Coronary artery (tissue), 2 donors: ENCODE measurements around the gene ATXN1.
A peak's percentile ranks its signal among the peaks of the same experiment; 100 is the strongest.

Source experiments
- DNase-seq: peaks from one replicate; pipeline ENCODE4 v3.0.0-alpha.2; 2017; ENCODE audit warnings: low spot score
- H3K27ac ChIP-seq, 2 donors: fragments of 200-600 bp; sonication (generic); one replicate each; pipeline ENCODE4 v1.5.1; 2016 to 2019
- H3K4me3 ChIP-seq: fragments of 200-600 bp; sonication (generic); 2 replicates; pipeline ENCODE4 v1.5.1; 2016; ENCODE audit warnings: mild to moderate bottlenecking, moderate library complexity
- CTCF ChIP-seq: fragments of 200-600 bp; sonication (generic); IDR thresholded peaks from one replicate; pipeline ENCODE4 v1.5.1; 2019; ENCODE audit warnings: antibody characterized with exemption

ATXN1 gene

DNA sequence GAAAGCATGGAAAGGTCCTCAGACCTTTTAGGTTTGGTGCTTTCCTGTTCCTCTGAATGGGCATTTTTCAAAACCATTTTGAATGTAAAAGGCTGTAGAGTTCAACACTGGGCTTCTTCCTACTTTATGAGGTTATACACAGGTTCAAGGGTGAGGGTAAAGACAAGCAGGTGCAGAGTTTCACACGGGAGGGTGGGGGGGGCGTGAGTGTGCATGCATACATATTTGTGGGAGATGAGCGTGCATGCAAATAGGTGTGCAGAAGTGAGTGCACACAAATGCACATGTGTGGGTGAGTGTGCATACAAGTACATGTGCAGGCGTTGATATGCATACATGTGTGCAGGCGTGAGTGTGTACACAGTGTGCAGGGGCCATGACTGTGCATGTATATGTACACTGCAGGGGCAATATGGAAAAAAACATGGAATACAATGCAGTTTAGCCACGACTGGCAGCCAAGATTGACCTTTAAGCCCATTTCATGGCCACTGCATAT, 339.7 kb downstream of the ATXN1 start:
- Histone ChIP-seq H3K4me3 (peak overlapping the region; percentile 54), H3K27ac (peak overlapping the region in 1 of 2 donors; percentile 68)
- no peak for DNase-seq
- no peak for TF ChIP-seq CTCF

GRCh38 chr6:16420715-16421461, 340.4 kb downstream of the ATXN1 start:
- no peak for DNase-seq
- no peak for TF ChIP-seq CTCF
- Histone ChIP-seq H3K4me3 (peak overlapping the region; percentile 54), H3K27ac (peak overlapping the region; percentile 33 to 68)

GRCh38 chr6:16420337-16420714, 340.9 kb downstream of the ATXN1 start:
- Histone ChIP-seq H3K4me3 (peak overlapping the region; percentile 54), H3K27ac (peak overlapping the region in 1 of 2 donors; percentile 68)
- TF ChIP-seq CTCF, result no peak
- no peak for DNase-seq

DNA sequence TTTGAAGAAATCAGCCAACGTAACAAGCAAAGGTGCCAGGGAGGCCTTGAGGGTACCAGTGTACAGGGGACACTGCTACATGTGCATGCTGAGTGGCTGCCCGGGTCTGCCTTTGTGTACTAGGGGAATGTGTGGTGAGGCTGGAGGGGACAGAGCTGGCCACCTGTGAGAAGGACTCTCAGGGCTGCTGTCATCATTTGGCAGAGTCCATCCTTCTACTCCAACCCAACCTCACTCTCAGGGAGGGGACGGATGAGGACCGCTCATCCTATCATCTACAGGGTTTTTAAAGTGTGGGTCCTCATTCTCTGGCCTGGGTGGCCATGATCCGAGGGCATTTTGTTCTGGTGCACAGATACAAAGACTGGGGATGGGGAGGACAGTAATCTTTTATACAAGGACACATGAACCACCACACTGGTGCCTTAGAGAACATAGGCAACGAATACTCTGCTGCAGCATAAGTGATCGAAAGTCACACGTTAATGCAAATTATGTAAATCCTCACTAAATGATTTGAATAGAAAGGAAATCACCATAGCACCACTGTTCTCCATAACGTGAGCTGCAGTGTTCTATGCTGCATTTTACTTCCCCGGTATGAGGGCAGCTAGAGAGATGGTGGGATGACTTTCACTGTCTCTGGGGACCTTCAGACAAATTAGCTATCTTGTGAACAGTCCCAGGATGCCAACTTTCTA, 341.5 kb downstream of the ATXN1 start:
- DNase-seq, result no peak
- Histone ChIP-seq H3K27ac (peak overlapping the region in 1 of 2 donors; percentile 68), H3K4me3 (no peak overlapping the region)
- no peak for TF ChIP-seq CTCF

GRCh38 chr6:16418151-16418550, 343.1 kb downstream of the ATXN1 start:
- no peak for DNase-seq
- Histone ChIP-seq H3K4me3 (no peak overlapping the region), H3K27ac (peak overlapping the region in 1 of 2 donors; percentile 2)
- no peak for TF ChIP-seq CTCF

DNA sequence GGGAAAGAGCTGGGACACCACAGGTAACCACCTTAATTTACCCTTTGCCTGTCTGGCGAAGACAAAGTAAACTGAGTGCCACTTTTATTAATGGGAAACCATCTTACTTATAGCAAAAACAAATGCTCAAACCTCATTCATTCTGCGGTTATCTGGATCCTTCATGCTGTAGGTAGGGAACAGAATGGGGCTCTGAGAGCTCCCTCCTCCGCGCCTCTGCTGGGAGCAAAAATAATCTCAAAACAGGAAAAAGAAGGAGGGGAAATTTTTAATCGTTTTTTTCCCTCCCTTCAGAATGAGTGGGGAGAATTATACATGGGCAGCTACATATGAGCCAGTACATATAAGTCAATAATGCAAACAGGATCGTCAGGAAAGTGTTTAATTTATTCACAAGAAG, 345.6 kb downstream of the ATXN1 start:
- TF ChIP-seq CTCF, result no peak
- Histone ChIP-seq H3K4me3 (no peak overlapping the region), H3K27ac (no peak overlapping the region)
- DNase-seq, result no peak
